Ishikawa (cell line): ENCODE measurements around the gene GABRR3.

ENCODE experiments used
- CEBPB ChIP-seq: IDR thresholded peaks from 2 replicates; pipeline ENCODE4 v1.6.1; 2012
- CREB1 ChIP-seq: IDR thresholded peaks from 2 replicates; pipeline ENCODE4 v1.6.1; 2012; ENCODE audit warnings: low read depth
- EGR1 ChIP-seq: IDR thresholded peaks from 2 replicates; pipeline ENCODE4 v1.6.1; 2012
- EP300 ChIP-seq: IDR thresholded peaks from 2 replicates; pipeline ENCODE4 v1.6.1; 2012; ENCODE audit warnings: borderline replicate concordance
- FOXM1 ChIP-seq: IDR thresholded peaks from 2 replicates; pipeline ENCODE4 v1.6.1; 2012; ENCODE audit warnings: low read depth, borderline replicate concordance
- MAX ChIP-seq: IDR thresholded peaks from 2 replicates; pipeline ENCODE4 v1.6.1; 2012
- NFIC ChIP-seq: IDR thresholded peaks from 2 replicates; pipeline ENCODE4 v1.6.1; 2012
- RAD21 ChIP-seq: IDR thresholded peaks from 2 replicates; pipeline ENCODE4 v1.6.1; 2012; ENCODE audit warnings: low read depth
- REST ChIP-seq: IDR thresholded peaks from 2 replicates; pipeline ENCODE4 v1.6.1; 2012; ENCODE audit warnings: low read depth, mild to moderate bottlenecking
- TAF1 ChIP-seq: IDR thresholded peaks from 2 replicates; pipeline ENCODE4 v1.6.1; 2012; ENCODE audit warnings: low read depth, mild to moderate bottlenecking
- TCF12 ChIP-seq: IDR thresholded peaks from 2 replicates; pipeline ENCODE4 v1.6.1; 2012; ENCODE audit warnings: low read depth
- TEAD4 ChIP-seq: IDR thresholded peaks from 2 replicates; pipeline ENCODE4 v1.6.1; 2012
- USF1 ChIP-seq: IDR thresholded peaks from 2 replicates; pipeline ENCODE4 v1.6.1; 2012
- YY1 ChIP-seq: IDR thresholded peaks from 2 replicates; pipeline ENCODE4 v1.6.1; 2012; ENCODE audit warnings: low read depth
- ZBTB7A ChIP-seq: IDR thresholded peaks from 2 replicates; pipeline ENCODE4 v1.6.1; 2012; ENCODE audit warnings: low read depth

The GABRR3 gene

GRCh38 chr3:98038286-98038685, 3.2 kb upstream of the GABRR3 start:
- TF ChIP-seq TAF1 = no peak
- no peak for TF ChIP-seq CEBPB
- TF ChIP-seq TCF12 = no peak
- TF ChIP-seq ZBTB7A = no peak
- no peak for TF ChIP-seq TEAD4
- no peak for TF ChIP-seq EP300
- no peak for TF ChIP-seq USF1
- TF ChIP-seq NFIC = no peak
- no peak for TF ChIP-seq RAD21
- TF ChIP-seq FOXM1 = no peak
- no peak for TF ChIP-seq YY1
- TF ChIP-seq REST = no peak
- TF ChIP-seq CREB1 = no peak
- no peak for TF ChIP-seq MAX
- no peak for TF ChIP-seq EGR1

- TF ChIP-seq CREB1 (no peak), YY1 (no peak)
Observed at GRCh38 chr3:98034486-98034885, 629 bp downstream of the GABRR3 start.

- TF ChIP-seq TCF12 = no peak
Observed at GRCh38 chr3:98034036-98034435, 1.1 kb downstream of the GABRR3 start.

GRCh38 chr3:98032904-98033303, 2.2 kb downstream of the GABRR3 start:
- no peak for TF ChIP-seq EGR1
- no peak for TF ChIP-seq USF1
- TF ChIP-seq ZBTB7A = no peak
- TF ChIP-seq RAD21 = no peak
- no peak for TF ChIP-seq TCF12
- no peak for TF ChIP-seq CEBPB
- TF ChIP-seq TAF1 = no peak
- no peak for TF ChIP-seq EP300
- TF ChIP-seq MAX = no peak
- no peak for TF ChIP-seq YY1
- TF ChIP-seq TEAD4 = no peak
- TF ChIP-seq CREB1 = no peak
- TF ChIP-seq FOXM1 = no peak
- no peak for TF ChIP-seq REST
- no peak for TF ChIP-seq NFIC

GRCh38 chr3:98032265-98032664, 2.9 kb downstream of the GABRR3 start:
- TF ChIP-seq USF1 (no peak), YY1 (no peak), MAX (no peak), TAF1 (no peak), EP300 (no peak), CEBPB (no peak), CREB1 (no peak), FOXM1 (no peak), EGR1 (no peak)

- TF ChIP-seq TAF1 (no peak), NFIC (no peak), REST (no peak), EP300 (no peak), EGR1 (no peak), CREB1 (no peak), YY1 (no peak), TCF12 (no peak), FOXM1 (no peak), CEBPB (no peak), TEAD4 (no peak), RAD21 (no peak), MAX (no peak)
Observed at GRCh38 chr3:98029083-98029482, 6.0 kb downstream of the GABRR3 start.
